Mesothelial cell of epicardium (in vitro differentiated cells): Measurements from ENCODE around the gene SLC9A8. TPM values are rescaled to one million over a fixed set of nuclear protein-coding genes. Genes with fewer than 3 reads are reported as not detected.

Source experiments
- DNase-seq, 2 experiments: peaks; one replicate each; pipeline ENCODE4 v3.0.0; 2021; ENCODE audit warnings: low spot score in 2 of 2; ENCODE audit not compliant: unreplicated experiment in 2 of 2
- H3K27ac Mint-ChIP-seq: 2 replicates; pipeline ENCODE4 v1.8.0; 2021; ENCODE audit warnings: mixed read lengths
- H3K27me3 Mint-ChIP-seq: 2 replicates; pipeline ENCODE4 v1.8.0; 2021; ENCODE audit warnings: low read depth, mixed read lengths
- H3K36me3 Mint-ChIP-seq: 2 replicates; pipeline ENCODE4 v1.8.0; 2021; ENCODE audit warnings: mixed read lengths
- H3K4me1 Mint-ChIP-seq: 2 replicates; pipeline ENCODE4 v1.8.0; 2021; ENCODE audit warnings: mixed read lengths
- H3K4me3 Mint-ChIP-seq: 2 replicates; pipeline ENCODE4 v1.8.0; 2021; ENCODE audit warnings: mild to moderate bottlenecking, moderate library complexity, mixed read lengths
- H3K9me3 Mint-ChIP-seq: 2 replicates; pipeline ENCODE4 v1.8.0; 2021; ENCODE audit warnings: mixed read lengths
- total RNA-seq: library from RNA; stranded (reverse); gene quantifications from 3 replicates; pipeline ENCODE4 v1.2.1, GENCODE V29; 2021
- TF ChIP-seq, protein P1 (sequence below): fragments of 200-600 bp; sonication (generic); IDR thresholded peaks from one replicate; pipeline ENCODE4 v1.5.0; 2021; ENCODE audit warnings: antibody characterized with exemption; ENCODE audit not compliant: unreplicated experiment

SLC9A8 gene
- total RNA-seq, 1 donor from 2014 or later: 11.9 TPM

DNA sequence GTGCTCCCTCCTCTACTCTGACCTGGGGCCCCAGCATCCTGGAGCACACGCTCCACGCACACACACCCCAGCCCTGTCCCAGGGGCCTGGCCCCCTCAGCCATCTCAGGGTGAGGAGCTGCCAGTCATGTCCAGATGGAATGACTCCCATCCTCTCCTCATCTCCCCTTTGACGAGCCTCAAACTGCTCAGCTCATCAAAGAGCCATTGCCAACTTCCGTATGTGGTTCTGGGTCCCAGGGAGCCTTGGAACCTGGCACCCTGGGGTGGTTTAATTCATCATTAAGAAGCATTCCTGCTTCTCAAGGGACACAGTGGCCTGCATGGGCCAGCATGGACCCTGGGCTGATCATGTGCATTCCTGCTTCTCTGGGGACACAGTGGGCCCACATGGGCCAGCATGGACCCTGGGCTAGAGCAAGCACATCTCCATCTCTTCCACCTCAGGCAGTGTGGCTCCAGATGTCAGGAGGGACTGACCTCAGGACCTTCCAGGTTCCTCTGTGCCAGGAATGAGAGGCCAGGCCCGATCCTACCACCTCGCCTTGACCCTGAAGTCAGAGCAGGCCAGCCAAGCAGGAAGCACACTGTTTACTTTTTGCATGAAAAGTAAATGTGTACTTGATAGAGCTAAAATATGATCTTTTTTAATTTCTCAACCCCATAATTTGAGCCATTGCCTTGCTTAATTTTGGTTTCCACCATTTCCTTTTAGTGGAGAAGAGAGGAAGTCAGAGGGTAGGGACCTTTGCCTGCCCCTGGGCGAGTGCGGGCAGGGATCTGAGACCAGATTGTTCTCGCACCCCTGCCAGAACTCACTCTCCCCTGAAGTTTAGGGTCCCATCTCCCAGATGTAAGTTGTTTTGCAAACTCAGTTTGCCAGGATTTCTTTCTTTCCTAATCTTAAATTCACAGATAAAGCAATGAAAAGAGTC, 76.6 kb downstream of the SLC9A8 start:
- no peak overlapping the region for H3K4me3 Mint-ChIP-seq
- DNase-seq: no peak
- H3K27me3 Mint-ChIP-seq: no peaks in the 10 kb centered on the region

DNA sequence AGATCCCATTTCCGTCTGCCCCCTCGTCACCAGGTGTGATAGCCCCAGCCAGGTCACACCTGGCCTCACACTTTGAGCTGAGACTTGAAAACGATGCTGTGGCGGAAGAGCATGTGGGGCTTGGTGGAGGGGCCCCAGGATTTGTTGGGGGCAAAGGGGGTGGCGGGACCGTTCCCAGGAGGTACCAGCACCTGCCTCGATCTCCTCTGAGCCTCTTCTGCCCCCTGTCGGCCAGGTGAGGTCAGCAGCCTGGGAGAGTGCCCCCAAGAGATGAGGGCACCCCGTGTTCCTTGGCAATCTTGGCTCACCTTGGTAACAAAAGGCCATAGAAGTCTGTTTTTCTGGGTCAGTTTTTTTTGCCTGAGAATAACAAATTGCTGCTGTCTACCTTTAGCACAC, 77.3 kb downstream of the SLC9A8 start:
- H3K4me1 Mint-ChIP-seq: peaks cover 38% of the 10 kb centered on the region
- TF ChIP-seq, protein P1, sequence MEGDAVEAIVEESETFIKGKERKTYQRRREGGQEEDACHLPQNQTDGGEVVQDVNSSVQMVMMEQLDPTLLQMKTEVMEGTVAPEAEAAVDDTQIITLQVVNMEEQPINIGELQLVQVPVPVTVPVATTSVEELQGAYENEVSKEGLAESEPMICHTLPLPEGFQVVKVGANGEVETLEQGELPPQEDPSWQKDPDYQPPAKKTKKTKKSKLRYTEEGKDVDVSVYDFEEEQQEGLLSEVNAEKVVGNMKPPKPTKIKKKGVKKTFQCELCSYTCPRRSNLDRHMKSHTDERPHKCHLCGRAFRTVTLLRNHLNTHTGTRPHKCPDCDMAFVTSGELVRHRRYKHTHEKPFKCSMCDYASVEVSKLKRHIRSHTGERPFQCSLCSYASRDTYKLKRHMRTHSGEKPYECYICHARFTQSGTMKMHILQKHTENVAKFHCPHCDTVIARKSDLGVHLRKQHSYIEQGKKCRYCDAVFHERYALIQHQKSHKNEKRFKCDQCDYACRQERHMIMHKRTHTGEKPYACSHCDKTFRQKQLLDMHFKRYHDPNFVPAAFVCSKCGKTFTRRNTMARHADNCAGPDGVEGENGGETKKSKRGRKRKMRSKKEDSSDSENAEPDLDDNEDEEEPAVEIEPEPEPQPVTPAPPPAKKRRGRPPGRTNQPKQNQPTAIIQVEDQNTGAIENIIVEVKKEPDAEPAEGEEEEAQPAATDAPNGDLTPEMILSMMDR: no peak
- no peaks in the 10 kb centered on the region for H3K9me3 Mint-ChIP-seq
- DNase-seq: no peak
- no peaks in the 10 kb centered on the region for H3K27me3 Mint-ChIP-seq
- no peak overlapping the region for H3K4me3 Mint-ChIP-seq
- H3K27ac Mint-ChIP-seq: no peak overlapping the region
- peaks cover 11% of the 10 kb centered on the region for H3K36me3 Mint-ChIP-seq

More for the DNA sequence above, 76.6 kb downstream of the SLC9A8 start:
- H3K27ac Mint-ChIP-seq: no peak overlapping the region
- H3K36me3 Mint-ChIP-seq: peaks cover 11% of the 10 kb centered on the region
- peaks cover 38% of the 10 kb centered on the region for H3K4me1 Mint-ChIP-seq
- TF ChIP-seq, protein P1: no peak
- H3K9me3 Mint-ChIP-seq: no peaks in the 10 kb centered on the region

DNA sequence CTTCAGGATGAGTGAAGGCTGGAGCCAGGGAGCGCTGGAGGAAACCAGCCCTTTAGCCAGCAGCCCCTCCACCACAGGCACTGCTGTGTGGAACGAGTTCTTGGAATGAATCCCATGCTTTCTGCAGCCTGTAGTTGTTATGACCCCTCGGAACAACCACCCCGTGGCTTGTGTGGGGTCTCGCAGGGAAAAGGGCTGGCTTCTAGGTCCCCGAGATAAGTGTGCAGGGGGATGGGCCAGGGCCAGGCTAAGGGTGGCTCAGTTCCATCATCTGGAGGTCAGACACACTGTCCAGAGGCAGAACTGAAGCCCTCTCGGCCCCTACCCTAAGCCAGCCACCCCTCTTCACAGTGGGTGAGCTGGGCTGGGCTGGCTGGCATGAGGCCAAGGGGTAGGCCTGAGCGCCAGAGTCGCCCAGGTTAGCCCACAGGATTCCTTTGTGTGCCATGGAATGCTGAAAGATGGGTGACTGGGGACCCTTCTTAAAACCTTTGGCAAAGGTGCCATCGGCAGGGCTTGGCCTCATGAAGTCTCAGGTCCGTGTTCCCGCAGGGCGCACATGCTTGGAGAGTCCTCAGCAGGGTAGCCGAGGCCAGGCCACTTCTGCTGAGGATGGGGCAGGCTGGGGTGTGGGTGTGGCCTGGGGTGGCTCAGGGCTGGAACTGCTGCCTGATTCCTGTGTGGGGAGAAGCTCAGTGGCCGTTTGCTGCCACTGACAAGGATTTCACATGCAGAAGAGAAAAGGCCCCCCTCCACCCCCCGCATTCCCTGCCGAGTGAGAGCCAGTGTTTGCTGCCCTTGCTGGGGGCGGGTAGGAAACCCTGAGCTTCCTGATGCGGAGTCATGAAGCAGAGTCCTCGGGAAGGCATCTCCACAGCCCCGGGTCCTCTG, 78.1 kb downstream of the SLC9A8 start:
- no peak for DNase-seq
- Mint-ChIP-seq H3K27ac (peak overlapping the region; percentile 30), H3K27me3 (no peaks in the 10 kb centered on the region), H3K4me1 (peaks cover 38% of the 10 kb centered on the region), H3K9me3 (no peaks in the 10 kb centered on the region), H3K36me3 (peaks cover 11% of the 10 kb centered on the region), H3K4me3 (no peak overlapping the region)
- TF ChIP-seq, protein P1: no peak

DNA sequence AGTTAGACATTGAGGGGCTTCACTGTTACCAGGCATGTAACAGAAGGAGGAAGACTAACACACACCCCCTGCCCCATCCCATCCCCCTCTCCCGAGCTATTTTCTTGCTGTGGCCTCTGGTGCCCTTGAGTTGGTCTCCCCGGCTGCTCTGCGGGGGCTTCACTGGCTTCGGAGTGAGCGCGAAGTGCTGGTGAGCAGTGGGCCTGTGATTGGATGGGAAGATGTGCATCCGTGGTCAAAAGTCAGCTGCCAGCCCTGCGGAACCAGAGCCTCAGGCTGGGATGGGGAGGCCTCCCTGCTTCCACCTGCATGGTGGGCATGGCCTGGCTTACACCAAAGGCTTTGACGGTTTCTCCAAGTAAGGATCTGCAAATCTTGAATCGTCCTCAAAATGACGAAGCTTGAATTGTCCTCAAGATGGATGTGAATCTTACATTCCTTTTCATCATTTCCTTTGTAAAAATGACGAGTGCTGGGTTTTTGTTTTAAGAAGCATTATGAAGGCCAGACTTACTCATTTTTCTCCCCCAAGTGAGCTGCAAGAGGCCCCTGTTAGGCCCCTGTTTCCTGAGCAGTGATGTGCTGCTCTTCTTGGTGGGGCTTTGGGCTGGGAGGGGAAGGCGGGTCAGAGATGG, 79.0 kb downstream of the SLC9A8 start:
- Mint-ChIP-seq H3K4me3 (no peak overlapping the region), H3K9me3 (no peaks in the 10 kb centered on the region)

DNA sequence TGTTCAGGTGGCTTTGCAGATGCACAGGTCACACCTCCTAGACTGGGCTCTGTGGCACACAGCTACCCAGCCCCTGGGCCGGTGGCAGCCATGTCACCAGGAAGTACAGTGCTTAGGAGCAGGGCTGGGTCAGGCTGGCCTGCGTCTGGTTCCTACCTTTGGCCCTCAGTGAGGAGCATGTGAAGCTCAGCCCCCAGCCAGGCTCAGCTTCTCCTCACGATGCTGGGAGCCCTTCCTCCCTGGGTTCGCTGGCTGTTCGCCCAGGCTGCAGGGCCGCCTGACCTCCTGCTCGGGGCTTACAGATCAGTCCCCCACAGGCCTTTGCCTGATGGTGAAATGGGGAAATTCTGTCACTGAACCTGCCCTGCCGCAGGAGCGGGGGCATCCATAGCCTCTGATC, 79.6 kb downstream of the SLC9A8 start:
- H3K4me1 Mint-ChIP-seq: peaks cover 38% of the 10 kb centered on the region
- peaks cover 3% of the 10 kb centered on the region for H3K36me3 Mint-ChIP-seq
- DNase-seq: no peak
- H3K27me3 Mint-ChIP-seq: no peaks in the 10 kb centered on the region
- TF ChIP-seq, protein P1: no peak
- no peak overlapping the region for H3K27ac Mint-ChIP-seq
- no peak overlapping the region for H3K4me3 Mint-ChIP-seq
- no peaks in the 10 kb centered on the region for H3K9me3 Mint-ChIP-seq

More for the DNA sequence above, 79.0 kb downstream of the SLC9A8 start:
- peaks cover 38% of the 10 kb centered on the region for H3K4me1 Mint-ChIP-seq
- no peaks in the 10 kb centered on the region for H3K27me3 Mint-ChIP-seq
- TF ChIP-seq, protein P1: no peak
- no peak overlapping the region for H3K27ac Mint-ChIP-seq
- no peak for DNase-seq
- peaks cover 5% of the 10 kb centered on the region for H3K36me3 Mint-ChIP-seq
